ENCODE measurements around the gene TBC1D2B.

The TBC1D2B gene

GRCh38 chr15:78024519-78024870 lies 53.0 kb downstream of the TBC1D2B start:
- no peak for DNase-seq

GRCh38 chr15:78023865-78024518 lies 53.5 kb downstream of the TBC1D2B start:
- no peak for DNase-seq

GRCh38 chr15:78023081-78023665 lies 54.3 kb downstream of the TBC1D2B start:
- no peak for DNase-seq

- no peak for DNase-seq
Observed at GRCh38 chr15:78021761-78022160, 55.8 kb downstream of the TBC1D2B start.

GRCh38 chr15:78020007-78020406 lies 57.5 kb downstream of the TBC1D2B start:
- no peak for DNase-seq

GRCh38 chr15:78018946-78019644 lies 58.4 kb downstream of the TBC1D2B start:
- no peak for DNase-seq

- no peak for DNase-seq
Observed at GRCh38 chr15:78018445-78018844, 59.1 kb downstream of the TBC1D2B start.

GRCh38 chr15:78016860-78017259 lies 60.7 kb downstream of the TBC1D2B start:
- DNase-seq: no peak

GRCh38 chr15:78012643-78013077 lies 64.9 kb downstream of the TBC1D2B start:
- no peak for DNase-seq

- no peak for DNase-seq
Observed at GRCh38 chr15:78010067-78010466, 67.4 kb downstream of the TBC1D2B start.

GRCh38 chr15:78007964-78008886 lies 69.3 kb downstream of the TBC1D2B start:
- DNase-seq: no peak

GRCh38 chr15:78007211-78007931 lies 70.1 kb downstream of the TBC1D2B start:
- DNase-seq: no peak

- no peak for DNase-seq
Observed at GRCh38 chr15:78006567-78007205, 70.8 kb downstream of the TBC1D2B start.

- DNase-seq: no peak
Observed at GRCh38 chr15:78004919-78005634, 72.4 kb downstream of the TBC1D2B start.

- DNase-seq: no peak
Observed at GRCh38 chr15:78004222-78004727, 73.2 kb downstream of the TBC1D2B start.

GRCh38 chr15:78003539-78004008 lies 73.9 kb downstream of the TBC1D2B start:
- DNase-seq: no peak

- no peak for DNase-seq
Observed at GRCh38 chr15:78002996-78003395, 74.5 kb downstream of the TBC1D2B start.

- no peak for DNase-seq
Observed at GRCh38 chr15:78001656-78002055, 75.9 kb downstream of the TBC1D2B start.

- no peak for DNase-seq
Observed at GRCh38 chr15:78000927-78001249, 76.6 kb downstream of the TBC1D2B start.

GRCh38 chr15:78000091-78000926 lies 77.2 kb downstream of the TBC1D2B start:
- peak; percentile 80 to 84 for DNase-seq

Data from activated CD4-positive, alpha-beta T cell treated with anti-CD3 and anti-CD28 coated beads, Interleukin-2, amount 50 U/mL, for 48 hours (primary cell).